Ecto neural progenitor cell (in vitro differentiated cells): ENCODE data around the gene SWAP70.

ENCODE experiments used
- DNase-seq: peaks from one replicate; pipeline ENCODE4 v3.0.0-alpha.2; 2018; ENCODE audit warnings: low spot score

SWAP70 gene

DNA sequence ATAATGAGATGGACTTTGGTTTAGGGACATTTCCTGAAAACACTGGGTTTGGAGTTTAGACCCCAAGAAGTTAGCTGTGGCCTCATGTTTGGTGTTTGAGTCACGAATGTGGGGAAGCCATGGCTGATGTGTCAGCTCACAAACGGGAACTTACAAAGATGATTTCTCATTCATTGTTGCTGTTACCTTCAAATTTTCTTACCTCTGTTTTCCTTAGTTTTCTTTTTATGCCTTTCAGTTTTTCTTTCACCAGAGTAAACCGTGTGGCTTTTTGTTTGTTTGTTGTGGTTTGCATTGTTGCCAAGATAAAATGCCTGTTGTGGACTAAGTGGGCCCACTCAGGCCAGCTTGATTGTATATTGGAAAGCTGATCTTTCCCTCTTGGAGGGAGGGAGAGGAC, 89.1 kb downstream of the SWAP70 start:
- DNase-seq, result no peak

DNA sequence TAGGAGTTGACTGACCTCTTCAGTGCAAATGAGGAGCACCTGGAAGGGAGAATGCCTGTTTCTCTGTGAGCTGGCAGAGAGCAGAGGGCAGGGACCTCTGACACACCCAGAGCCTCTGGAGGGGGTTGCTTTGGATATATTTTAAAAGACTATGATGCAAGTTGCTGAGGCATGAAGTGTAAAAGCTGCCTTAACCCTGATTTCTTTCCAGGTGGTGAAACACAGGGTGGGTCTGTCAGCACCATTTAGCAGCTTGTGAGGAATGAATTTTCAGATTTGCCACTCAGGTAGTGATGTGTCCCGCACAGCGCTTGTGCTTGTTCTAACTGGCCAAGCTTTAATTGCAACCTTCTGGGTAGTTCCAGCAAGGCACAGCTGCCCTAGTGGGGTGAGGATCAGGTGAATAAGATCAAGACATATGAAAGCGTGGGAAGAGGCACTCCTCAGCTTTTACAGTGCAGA, 90.2 kb downstream of the SWAP70 start:
- no peak for DNase-seq

DNA sequence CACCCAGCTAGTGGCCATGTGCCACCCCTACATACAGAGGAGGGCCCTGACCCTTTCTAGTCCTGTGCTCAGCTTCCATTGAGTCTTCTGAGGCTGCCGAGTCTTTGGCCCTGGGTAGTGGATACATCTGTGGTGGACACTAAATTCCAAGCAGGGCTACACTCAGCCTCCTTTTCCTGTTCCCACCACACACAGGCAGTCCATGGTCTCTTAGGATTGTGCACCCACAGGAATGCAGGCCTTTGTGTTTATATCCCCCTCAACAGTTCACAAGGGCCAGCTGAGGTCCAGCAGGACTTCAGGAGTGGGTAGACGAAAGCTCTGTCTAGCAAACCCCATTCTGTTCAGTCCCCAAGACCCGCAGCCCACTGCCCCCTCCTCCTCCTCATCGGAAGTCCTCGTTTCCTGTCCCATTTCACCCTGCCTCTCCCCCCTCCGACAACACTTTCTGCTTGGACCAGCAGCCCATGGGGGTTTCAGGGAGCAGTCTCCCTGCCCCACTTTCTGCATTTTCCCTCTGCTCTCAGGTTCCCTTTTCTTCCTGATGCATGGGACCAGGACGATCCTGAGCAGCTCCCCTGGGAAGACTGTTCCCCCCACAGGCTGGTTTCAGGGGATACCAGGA, 91.8 kb downstream of the SWAP70 start:
- no peak for DNase-seq

DNA sequence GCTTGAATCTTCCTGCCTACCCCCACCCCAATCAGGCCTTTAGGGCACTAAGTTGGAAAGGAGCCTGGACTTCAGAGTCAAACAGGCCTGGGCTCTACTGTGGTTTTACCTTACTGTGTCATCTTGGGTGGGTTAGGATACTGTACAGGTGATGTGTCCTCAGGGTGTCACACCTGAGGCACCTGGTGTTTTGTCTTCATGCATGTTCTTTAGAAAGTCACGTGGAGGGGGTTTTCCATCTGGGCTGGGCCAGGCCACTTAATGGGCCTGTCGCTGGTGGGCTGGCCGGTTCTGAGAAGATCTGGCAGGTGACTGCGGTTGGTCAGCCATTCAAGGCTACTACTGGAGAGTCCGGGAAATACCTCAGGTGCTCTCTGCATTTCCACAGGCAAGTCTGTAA, 92.6 kb downstream of the SWAP70 start:
- peak; percentile 40 for DNase-seq

DNA sequence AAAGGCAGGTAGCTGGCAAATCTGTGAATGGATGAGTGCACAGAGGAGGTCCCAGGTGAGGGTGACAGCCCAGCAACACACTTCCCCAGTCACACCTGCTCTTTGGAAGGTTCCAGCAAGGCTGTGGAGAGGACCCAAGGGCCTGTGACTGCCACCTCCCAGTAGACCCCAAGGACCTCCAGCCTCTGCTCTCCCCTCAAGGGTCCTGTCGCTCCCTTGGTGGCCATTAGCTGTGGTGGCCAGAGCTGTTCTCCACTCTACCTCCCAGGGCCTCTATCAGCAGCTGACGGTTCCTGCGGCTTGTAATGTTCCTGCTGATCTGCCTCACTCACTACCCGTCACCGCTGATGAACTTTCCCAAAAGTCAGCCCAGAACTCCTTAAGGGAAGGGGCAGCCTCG, 93.0 kb downstream of the SWAP70 start:
- DNase-seq, result no peak

DNA sequence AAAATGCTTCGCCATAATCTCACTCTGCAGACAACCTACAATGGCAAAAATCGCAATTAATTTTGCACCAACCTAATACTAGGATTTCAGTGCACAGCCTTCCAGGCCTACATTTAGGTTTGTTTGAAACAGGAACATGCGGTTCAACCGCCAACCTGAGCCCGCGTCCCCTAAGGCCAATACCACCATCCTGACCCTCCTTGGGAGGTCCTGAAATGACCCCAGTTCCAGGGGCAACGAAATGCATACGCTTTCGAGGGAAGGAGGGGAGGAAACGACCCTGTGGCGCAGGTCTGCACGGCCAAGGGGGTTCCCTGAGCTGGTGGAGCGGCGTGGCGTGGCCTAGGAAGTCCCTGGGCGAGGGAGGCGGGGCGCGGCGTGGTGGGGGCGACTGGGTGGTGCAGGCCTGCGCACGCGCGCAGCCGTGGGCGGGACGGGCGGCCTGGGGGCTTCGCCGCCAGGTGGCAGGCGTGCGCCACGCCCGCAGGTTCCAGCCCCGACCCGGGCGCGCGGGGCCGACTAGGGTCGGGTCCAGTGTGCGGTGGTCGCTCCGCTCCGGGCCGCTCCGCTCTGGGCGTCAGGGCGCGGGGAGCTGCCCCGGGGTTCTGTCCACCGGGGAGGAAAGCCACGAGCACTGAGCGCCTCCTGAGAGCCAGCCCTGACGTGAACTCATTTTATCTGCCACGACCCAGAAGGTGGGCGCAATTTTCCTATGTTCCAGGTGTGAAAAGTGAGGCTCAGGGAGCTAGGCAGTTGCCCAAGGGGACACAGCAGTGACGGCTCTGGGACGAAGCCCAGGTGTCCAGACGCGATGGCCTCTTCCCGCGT, 94.1 kb downstream of the SWAP70 start:
- DNase-seq, result peak; percentile 91

DNA sequence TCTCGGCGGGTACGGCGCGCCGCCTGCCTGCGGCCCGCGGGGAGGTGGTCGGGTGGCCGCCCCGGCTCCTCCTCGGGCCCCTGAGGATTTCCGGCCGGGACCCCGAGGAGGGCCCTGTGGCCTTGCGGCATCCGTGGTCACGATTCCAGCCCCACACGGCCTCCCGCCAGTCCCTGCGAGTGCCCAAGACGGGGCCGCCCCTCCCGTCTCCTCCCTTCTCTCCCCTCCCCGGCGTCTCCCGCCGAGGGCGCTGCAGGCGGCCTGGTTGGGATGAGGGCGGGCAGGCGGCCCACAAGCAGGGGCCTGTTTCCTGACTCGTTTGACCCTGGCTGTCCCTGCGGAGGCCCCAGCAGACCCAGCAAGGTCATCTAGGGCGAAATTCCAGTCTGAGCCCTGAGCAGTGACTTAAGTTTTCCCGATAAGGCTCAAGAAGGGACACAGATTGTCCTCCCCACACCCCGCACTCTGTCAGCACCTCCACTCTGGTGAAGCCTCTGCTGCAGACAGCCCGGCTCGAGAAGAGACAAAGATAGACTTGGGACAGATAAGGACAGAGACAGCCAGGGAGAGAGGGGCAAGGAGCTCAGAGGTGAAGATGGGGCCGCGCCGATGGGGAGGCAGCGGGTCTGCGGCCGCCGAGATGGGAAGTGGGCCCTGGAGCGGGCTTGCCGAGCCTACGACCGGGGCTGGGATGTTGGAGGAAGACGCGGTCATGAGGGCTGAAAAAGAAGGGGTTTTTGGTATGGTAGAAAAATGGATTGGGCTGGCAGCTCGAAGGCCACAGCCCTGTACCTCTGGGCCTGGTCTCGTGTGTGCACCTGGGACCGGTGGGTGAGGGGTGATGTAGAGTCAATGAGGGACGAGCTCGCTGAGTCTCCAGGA, 95.0 kb downstream of the SWAP70 start:
- peak; percentile 77 for DNase-seq

DNA sequence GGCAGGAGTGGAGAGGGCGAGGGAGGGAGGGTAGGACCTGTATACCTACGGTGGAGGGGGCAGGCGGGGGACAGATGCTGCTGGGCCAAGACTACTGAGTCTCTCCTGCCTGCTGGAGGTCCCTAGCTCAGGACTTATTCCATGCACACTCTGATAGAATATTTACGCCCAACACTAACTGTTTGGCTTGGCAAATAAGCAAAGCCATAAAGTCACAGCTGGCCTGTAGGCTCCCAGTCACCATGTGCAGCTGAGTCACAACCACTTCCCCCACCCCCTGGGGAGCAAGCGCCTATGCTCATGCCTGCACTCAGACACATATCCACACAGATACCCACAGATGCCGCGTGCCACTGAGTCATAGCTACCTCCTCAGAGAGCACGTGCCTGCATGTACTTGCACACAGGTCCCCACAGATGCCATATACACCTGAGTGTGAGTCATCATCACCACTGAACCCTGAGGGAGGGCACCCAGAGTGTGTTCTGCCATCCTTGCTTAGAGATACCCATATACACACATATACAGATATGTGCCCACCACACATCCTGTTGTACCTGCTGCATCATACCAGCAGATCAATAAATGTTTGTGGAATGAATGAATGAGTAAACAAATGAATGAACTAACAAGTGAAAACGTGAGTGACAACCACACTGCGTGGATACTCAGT, 95.8 kb downstream of the SWAP70 start:
- DNase-seq, result peak; percentile 47

DNA sequence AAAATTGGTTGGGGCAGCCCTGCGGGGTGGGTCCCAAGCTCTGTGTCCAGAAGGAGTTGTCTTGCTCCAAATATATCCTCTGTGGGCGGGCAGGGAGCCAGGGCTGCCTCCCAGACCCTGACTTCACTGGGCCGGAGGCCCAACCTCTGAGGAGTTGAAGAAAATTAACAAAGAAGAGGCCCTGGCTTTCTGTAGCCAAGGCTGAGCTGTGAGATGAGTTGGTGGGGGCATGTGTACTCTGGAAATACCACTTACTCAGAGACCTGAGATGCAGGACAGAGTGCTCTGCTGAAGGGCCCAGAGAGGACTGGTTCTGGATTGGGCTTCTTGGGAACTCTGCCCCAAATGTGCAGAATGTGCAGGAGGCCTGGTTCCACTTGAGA, 96.3 kb downstream of the SWAP70 start:
- peak; percentile 30 for DNase-seq

DNA sequence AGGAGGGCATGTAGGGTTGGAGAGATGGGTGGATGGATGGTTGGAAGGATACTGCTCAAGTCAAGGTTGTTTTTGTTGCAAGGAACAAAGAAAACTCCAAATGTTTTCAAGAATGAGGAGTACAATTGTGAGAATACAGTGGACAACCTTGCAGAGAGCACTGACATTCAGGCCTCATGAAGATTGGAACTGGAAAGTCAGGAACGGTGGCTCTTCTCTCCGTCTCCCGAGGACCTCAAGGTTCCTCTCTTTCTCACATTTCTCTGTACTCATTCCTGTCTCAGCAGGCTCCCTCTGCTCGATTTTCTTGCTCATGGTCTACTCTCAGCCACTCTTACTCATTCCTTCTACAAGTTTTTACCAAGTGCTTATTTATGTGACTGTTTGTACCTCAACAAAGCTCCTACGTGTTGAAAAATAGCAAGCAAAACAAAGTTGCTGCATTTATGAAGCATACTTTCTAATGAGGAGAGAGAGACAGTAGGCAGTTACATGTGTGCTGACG, 97.6 kb downstream of the SWAP70 start:
- DNase-seq, result no peak

DNA sequence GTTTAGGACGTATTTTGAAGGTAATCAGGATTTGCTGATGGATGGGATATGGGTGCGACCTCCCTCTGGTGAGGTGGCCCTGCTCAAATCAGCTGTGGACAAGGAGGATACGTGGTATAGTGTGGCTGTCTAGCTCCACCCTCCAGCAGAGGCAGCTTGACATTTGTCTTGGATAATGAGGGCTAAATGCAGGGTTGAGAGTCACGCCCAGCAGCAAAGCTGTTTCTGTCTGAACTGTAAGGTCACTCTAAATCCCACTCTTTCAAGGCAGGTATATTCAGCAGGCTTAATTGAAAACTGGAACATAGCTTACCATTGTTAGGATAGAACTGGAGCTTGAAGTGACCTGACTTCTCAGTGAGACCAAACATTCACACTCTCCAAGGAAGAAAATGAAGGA, 98.7 kb downstream of the SWAP70 start:
- DNase-seq, result no peak

DNA sequence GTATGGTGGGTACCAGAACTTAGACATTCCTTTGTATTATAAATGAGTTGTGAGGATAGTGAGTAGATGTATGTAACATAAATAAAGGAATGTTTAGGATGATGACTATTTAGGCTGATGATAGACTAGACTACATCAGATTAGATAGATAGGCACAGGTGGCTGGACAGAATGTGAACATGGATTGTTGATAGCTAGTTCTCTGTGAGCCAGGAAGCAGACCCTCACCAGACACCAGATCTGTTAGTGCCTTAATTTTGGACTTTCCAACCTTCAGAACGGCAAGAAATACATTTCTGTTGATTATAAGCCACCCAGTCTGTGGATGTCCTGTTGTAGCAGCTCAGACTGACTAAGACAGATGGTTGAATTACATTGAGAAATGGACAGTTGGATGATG, 99.4 kb downstream of the SWAP70 start:
- DNase-seq, result no peak

DNA sequence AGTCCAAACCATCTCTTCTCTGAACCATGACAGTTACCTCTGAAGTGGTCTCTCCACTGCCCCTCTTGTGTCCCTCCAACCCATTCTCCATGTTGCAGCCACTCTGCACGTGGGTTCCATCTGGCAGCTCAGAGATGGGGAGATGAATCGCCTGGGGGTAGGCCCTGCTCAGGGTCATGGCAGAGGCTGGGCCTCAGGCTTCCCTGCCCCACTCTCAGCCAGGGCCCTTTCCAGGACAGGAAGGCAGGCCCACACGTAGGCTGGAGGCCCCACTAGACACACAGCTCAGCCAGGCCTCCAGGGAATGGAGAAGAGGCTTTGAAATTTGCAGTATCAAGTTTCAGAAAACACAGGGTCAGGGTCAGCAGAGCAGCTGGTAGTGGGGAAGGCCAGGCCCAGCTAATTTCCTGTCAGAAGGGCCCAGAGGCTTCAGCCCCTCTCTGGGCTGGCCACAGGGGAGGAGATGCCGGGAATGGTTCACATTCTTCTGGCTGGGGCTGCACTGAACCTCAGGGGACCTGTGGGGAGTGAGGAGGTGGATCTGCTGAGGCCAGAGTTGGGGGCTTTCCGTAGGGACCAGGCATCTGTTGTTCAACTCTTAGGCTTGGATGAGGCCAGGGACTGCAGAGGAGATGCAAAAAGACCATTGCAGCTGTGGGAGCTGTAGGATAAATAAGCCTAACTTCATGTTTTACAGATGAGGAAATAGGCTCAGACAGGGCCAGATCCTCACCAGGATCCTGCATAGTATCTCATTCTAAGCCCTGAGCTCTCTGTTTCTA, 101.6 kb downstream of the SWAP70 start:
- DNase-seq, result peak; percentile 63

DNA sequence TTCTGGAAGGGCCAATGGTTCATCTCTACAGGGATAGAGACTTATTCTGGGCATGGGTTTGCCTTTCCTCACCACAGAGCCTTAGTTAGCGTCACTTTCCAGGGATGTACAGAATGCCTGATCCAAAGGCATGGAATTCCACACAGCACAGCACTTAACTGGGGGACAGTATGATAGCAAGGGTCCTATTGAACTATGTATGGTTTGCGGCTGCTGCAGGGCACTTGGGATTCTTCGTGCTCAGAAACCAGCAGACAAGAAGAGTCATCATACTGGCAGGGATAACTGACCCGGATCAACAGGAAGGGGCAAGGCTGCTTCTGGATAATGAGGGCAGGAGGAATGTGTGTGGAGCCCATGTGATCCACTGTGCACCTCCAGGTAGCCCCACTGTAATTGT, 105.7 kb downstream of the SWAP70 start:
- no peak for DNase-seq

DNA sequence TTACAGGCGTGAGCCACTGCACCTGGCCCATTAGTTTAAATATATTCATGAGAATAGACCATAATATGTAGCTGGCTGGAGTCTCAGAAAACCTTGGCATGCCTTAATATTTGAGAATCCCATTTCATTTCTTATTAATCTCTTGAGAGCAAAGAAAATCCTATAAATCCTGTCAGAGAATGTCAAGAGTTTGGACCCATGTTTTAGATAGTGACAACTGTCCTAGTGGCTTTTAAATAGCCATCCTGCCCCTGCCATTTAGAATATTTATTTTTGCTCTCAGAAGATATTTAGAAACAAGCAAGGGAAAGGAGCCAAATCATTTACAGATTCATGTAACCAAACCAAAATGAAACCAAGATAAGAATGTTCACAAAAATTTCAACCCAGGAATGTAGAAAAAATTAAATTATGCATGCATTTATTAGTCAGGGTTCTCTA, 107.2 kb downstream of the SWAP70 start:
- no peak for DNase-seq

DNA sequence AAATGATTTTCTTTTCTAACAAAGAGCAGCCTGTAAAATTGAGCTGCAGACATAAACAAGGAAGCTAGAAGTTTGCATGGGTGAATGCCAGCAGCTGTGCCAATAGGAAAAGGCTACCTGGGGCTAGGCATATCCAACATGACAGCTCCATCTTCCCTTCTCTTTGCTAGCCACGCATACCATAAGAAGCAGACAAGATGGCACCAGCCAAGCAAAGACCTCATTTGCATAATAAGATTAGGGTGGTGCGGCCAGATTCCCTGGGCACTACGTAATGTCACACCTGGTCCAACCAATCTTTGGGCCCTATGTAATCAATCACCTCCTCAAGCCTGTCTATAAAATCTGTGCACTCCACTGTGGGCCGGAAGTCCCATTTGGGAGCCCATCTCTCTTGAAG, 108.3 kb downstream of the SWAP70 start:
- DNase-seq, result no peak

DNA sequence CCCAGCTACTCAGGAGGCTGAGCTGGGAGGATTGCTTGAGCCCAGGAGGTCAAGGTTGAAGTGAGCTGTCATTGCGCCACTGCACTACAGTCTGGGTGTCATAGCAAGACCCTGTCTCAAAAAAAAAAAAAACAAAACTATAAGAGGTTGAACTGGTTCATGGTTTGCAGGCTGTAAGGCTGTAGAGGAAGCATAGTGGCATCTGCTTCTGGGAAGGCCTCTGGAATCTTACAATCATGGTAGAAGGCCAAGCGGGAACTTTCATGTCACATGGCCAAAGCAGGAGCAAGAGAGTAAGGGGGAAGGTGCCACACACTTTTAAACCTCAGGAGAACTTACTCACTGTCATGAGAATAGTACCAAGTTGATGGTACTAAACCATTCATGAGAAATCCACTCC, 109.6 kb downstream of the SWAP70 start:
- DNase-seq, result no peak

DNA sequence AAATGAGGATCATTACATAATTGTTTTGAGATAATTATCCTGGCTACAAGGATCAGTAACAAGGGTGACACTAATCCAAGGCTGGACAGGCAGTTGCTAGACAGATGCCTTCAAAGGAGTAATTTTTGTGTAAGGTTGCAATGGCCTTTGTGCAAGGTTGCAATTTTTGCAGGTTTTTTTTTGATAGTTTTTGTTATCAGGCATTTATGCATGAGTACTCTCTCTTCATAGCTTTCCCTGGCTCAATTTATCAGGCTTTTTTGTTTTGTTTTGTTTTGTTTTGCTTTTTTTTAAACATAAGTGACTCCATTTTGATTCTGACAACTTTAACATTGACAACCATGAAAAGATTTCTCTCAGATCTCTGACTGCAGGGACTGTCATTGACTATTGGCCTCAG, 110.2 kb downstream of the SWAP70 start:
- no peak for DNase-seq

DNA sequence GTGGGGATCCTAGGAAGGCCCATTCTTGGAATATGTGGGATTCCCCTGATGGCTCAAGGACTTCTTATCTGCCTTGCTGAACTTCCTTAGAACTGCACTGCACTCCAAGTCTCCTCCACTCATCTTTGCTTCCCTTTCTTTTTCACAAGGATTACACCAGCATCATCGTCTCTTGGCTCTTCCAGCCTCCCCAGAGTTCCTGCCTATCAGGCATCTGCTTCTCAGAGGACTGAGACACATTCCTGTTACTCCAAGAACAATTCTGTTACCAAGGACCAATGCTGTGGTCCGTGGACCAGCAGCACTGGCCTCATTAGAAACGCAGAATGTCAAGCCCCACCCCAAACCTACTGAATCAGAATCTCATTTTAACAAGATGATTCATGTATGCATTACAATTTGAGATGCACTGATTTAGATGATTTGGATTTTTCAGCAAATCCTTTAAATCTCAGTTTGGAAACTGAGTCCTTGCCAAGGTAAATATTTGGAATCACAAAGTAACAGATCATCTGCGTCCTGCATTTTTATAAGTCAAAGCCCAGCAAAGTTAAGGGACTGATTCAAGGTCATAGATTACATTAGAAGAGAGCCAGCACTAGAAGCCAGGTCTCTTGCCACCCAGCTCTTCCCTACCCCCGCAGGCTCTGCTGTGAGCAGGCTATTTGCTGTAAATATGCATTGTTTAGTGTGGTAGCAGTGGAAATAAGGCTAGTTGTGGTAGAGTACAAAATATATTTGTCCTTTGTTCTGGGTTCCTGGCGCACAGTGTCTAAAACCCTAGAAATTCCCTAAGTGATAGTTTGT, 110.9 kb downstream of the SWAP70 start:
- no peak for DNase-seq

DNA sequence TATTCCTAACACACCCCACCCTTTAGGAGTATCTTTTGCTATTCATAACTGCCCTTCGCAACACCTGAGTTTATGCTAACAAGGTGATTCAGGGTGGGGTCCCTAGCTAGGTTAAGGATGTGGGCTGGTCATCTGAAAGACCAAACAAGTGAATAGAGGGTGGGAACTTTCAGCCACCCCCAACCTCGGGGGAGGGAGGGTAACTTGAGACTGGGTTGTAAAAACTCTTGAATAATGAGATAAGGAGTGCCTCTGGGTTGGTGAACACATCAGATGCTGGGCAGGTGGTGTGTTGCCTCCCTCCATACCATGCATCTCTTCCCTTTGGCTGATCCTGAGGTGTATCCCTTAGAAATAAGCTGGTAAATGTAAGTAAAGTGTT, 111.5 kb downstream of the SWAP70 start:
- DNase-seq, result no peak
